CD1c-positive myeloid dendritic cell (primary cell): ENCODE results near the gene BRIX1.

ENCODE experiments used
- DNase-seq: peaks from one replicate; pipeline ENCODE4 v3.0.0-alpha.2; 2016; ENCODE audit errors: extremely low spot score

BRIX1 gene

GRCh38 chr5:34915139-34915855 lies at the start of gene BRIX1, which contains the start of gene RAD1:
TSS of gene BRIX1 (plus strand) at chr5:34915711. CDS start at chr5:34915739, 28 bp downstream.
TSS of gene RAD1 (minus strand) at chr5:34915504. CDS start at chr5:34914892, 612 bp downstream.
- DNase-seq = peak; percentile 97

GRCh38 chr5:34866989-34867471 lies 48.5 kb upstream of the BRIX1 start:
- DNase-seq = no peak

GRCh38 chr5:34867660-34868059 lies 47.9 kb upstream of the BRIX1 start:
- DNase-seq = no peak

- no peak for DNase-seq
These were observed 46.7 kb upstream of the BRIX1 start for GRCh38 chr5:34868791-34869190.

- DNase-seq = no peak
These were observed 46.3 kb upstream of the BRIX1 start for GRCh38 chr5:34869256-34869655.

GRCh38 chr5:34870382-34870781 lies 45.1 kb upstream of the BRIX1 start:
- no peak for DNase-seq

GRCh38 chr5:34876275-34876674 lies 39.2 kb upstream of the BRIX1 start:
- DNase-seq = no peak

GRCh38 chr5:34881246-34881645 lies 34.3 kb upstream of the BRIX1 start:
- no peak for DNase-seq

- no peak for DNase-seq
These were observed 29.0 kb upstream of the BRIX1 start for GRCh38 chr5:34886392-34887119.

- no peak for DNase-seq
These were observed 26.1 kb upstream of the BRIX1 start for GRCh38 chr5:34889394-34889793.

GRCh38 chr5:34891981-34892380 lies 23.5 kb upstream of the BRIX1 start:
- DNase-seq = no peak

GRCh38 chr5:34892414-34892813 lies 23.1 kb upstream of the BRIX1 start:
- DNase-seq = no peak

GRCh38 chr5:34894716-34895115 lies 20.8 kb upstream of the BRIX1 start:
- DNase-seq = no peak

- DNase-seq = no peak
These were observed 19.7 kb upstream of the BRIX1 start for GRCh38 chr5:34895641-34896419.

- no peak for DNase-seq
These were observed 17.9 kb upstream of the BRIX1 start for GRCh38 chr5:34897646-34898045.

- peak; percentile 63 for DNase-seq
These were observed 17.1 kb upstream of the BRIX1 start for GRCh38 chr5:34898258-34898895.

- no peak for DNase-seq
These were observed 16.4 kb upstream of the BRIX1 start for GRCh38 chr5:34899066-34899465.

- no peak for DNase-seq
These were observed 14.9 kb upstream of the BRIX1 start for GRCh38 chr5:34900652-34901051.

- no peak for DNase-seq
These were observed 12.3 kb upstream of the BRIX1 start for GRCh38 chr5:34903260-34903659.

GRCh38 chr5:34905564-34905963 lies 9.9 kb upstream of the BRIX1 start:
- no peak for DNase-seq

- no peak for DNase-seq
These were observed 2.4 kb upstream of the BRIX1 start for GRCh38 chr5:34913072-34913471.

- peak; percentile 7 for DNase-seq
These were observed 806 bp upstream of the BRIX1 start for GRCh38 chr5:34914671-34915138.
